Activated CD4-positive, CD25-positive, alpha-beta regulatory T cell treated with anti-CD3 and anti-CD28 coated beads, Interleukin-2, amount 50 U/mL, for 16 hours (primary cell): ENCODE results near the gene CCDC136.

Source experiments
- DNase-seq: peaks from one replicate; pipeline ENCODE4 v3.0.0-alpha.2; 2020; ENCODE audit warnings: low read depth, low spot score

The CCDC136 gene

DNA sequence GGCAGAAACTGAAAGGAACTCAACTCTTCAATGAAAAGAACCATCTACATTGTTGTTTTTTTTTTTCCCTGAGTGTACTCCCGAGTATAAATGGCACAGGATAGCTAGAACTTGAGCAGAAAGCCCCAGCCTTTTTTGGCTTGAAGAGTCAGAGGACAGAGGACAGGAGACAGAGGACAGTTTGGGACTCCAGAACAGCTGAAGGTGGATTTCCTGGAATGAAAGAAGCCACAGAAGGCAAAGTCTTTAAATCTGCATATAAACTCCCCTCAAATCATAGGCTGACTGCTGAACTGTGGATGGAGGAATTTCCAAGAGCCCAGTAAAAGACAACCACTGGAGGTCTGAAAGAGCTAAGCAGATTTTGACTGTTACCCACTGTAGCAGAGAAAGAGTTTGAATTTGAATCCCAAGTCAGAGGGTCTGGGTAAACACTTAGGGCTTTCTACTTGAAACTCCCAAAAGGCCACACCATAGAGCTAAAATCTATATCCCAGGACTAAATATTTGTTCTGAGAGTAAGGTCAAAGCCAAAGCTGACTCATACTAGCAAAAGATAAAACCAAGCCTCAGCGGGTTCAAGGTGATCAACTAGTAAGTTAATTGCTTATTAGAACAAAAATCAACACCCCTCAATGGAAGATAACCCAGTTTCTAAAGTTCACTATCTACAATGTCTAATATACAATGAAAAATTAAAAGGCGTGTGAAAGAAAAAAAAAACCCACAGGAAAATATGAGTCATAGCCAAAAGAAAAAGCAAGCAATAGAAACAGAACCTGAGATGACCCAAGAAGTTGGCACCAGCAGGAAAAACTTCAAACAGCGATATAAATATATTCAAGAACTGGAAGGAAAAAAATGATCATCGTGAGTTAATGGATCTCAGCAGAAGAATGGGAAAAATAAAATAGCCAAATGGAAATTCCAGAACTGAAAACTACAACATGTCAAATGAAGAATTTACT lies 14.3 kb upstream of the CCDC136 start:
- DNase-seq, result no peak

DNA sequence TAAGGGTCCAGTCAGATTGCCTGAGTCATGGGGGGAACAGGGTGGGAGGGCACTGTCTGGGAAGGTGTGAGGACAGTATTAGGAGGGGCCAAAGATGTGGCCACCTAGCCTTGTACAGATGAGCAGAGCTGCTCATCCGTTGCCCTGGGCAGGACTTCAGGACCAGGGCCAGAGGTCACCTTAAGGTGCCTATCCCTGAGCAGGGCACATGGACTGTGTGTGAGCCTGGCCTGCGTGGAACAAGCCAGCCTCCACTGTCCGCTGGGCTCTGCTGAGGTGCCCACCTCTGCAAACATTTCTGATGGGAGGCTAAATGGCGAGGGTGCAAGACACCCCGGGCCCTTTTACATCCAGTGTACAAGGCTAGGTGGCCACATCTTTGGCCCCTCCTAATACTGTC lies 12.8 kb upstream of the CCDC136 start:
- DNase-seq, result no peak

DNA sequence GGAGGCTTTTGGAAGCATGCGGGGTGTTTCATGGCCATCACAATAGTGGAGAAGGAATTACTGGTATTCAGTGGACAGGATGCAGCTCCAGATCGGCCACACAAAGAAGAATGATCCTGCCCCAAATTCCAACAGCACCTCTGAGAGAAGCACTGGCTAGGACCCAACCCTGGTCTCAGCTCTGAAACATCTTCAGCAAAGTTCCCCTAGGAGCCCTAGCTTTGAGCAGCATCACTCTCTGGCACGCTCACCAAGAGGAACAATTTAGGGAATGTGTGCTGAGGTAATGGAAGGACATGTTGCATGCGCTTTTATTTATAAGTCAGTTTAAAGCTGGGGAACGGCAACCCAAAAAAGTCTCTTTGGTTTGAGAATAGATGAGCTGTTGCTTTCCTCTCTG lies 10.6 kb upstream of the CCDC136 start:
- no peak for DNase-seq

DNA sequence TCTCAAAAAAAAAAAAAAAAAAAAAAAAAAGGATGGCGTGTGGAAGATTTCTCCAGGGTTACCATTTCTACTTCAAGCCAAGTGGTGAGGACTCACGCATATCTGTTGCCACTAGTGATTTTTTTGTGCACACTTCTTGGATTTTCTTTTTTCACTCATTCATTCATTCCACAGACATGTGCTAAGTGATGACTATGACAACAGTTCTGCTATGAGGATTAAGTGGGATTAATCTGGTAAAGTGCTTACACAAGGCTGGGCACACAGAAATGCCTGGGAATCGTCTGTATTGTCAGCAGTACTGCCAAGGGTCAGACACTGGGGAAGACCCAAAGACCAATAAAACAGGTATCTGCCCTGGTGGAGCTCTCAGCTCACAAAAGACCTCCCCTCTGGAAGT lies 9.9 kb upstream of the CCDC136 start:
- no peak for DNase-seq

DNA sequence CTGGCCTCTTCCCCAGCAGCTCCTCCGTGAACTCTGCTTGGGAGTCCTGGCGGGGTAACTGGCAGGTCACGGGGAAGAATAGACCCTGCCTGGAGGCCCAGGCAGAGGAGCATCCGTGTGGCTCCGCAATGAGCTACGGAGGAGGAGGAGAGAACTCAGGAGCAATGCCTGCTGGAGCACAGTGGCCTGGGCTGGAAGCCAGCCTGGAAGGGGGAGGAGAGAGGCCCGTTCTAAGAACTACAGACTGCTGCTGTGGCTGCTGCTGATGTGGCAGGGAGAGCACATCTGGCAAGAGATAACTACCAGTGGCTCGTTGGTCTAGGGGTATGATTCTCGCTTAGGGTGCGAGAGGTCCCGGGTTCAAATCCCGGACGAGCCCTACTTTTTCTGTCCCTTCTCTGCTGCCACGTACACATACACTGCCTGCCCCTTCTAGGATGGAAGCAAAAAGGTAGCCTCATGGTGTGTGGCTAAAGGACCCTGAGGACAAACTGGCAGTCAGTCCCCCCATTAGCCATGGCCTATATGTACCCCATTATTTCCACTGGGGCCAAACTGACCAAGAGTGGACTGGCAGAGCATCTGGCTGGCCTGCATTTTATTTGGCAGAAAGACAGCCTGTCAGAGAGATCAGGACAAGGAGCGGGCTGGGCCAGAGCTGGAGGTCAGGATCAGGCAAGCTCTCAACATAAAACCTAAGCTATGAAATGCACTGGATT lies 8.5 kb upstream of the CCDC136 start:
- no peak for DNase-seq

DNA sequence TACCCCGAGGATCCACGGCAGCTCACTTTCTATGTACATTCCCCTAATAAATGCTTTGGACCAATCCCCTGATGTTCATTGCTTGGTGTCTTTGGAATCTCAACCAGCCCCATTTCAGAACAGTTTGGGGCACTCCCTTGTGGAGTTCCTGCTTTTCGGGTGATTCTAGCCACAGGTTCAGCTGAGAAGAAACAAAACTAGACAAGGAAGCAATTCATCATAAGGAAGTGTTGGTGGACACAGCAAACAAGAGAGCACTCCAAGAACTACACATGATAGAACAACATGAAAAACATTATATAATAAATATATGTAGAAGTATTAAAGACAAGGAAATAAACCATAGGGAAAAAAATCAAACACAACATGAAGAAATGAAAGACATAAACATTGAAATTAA lies 6.0 kb upstream of the CCDC136 start:
- DNase-seq, result no peak

DNA sequence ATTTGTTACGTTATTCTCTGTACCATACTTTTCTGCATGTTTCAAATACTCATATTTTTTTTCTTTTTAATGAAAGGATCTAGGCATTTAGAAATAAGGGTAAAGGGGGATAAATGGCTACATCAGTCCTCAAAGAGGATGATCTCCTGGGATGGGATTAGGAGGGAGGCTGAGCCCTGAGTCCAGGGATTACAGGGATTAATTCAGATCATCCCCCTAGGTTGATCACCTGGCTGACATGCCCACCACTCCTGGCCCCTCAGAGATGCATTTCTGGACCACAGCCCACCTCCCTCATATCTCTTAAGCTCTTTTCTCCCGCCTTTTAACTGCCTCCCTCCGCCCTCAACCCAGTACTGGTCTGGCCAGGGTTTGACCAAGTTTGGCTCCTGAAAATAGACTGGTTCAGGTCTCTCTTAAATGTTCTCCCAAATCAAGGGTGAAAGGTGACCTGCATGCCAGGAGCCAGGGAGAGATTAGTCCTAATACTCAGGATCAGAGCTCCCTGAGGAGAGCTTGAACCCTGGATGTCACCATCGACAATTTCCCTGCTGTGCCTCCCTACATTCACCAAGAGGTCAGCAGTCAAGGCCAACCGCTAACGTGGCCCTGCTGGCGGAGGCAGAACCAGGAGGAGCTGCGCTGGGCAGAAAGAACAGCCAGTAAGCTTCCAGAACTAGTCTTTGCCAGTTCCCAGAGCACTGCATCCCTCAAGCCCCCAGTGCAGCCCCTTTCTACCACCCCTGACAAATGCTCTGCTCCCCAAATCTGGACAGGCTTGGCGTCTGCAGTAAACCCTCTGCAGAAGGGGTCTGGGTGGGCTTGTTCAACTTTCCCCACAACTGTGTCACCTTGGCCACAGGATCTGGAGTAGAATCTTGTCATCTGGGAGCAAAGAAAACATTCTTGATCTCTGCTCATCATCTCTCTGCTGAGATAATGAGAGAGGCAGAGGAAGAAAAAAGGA lies 3.0 kb upstream of the CCDC136 start:
- no peak for DNase-seq

DNA sequence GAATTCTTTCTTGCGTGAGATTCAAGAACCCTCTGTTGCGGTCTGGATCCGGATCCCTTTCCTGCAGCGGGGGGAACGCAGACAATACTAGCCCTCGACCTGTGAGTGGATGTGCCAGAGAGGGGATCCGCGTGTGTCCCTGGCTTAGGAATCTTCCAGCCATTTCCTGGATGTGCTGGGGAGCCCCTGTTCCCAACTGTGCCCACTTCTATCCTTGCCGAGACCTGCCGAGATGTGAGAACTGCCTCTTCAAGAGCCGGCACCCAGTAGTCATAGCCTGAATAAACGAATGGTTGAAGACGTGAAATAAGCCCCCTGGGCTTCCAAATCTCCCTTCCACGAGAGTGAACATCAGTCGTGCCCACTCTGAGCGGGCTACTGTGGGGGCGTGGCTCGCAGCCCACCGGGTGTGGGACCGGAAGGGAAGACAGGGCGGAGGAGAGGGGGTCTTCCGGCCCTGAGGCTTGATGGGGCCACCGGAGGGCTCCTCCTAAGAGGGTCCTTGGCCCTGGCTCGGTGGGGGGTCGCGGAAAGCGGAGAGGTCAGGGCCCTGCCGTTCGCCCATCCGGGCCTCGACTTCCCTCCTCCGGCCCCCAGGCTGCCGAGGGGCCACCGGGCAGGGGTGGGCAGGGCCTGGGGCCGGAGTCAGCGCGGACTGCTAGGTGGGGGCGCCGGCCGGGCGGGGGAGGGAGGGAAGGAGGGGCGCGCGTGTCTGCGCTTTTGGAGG lies 1.3 kb upstream of the CCDC136 start:
- no peak for DNase-seq

DNA sequence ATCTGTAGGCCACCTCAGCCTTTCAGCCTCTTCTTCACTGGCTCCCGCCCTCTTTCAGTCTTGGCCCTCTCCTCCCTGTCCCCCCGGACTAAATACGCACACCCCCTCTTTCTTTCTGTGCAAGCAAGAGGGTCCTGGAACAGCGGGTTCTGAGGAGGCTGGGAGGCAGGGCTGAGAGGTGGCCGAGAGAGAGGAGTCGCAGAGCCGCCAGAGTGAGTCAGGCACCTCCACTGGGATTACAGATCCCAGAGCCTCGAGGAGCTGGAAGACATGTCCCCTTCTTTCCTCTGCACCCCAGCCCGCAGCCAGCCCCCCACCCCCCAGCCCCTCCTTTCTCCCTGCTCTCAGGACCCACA lies 182 bp downstream of the CCDC136 start:
- no peak for DNase-seq

DNA sequence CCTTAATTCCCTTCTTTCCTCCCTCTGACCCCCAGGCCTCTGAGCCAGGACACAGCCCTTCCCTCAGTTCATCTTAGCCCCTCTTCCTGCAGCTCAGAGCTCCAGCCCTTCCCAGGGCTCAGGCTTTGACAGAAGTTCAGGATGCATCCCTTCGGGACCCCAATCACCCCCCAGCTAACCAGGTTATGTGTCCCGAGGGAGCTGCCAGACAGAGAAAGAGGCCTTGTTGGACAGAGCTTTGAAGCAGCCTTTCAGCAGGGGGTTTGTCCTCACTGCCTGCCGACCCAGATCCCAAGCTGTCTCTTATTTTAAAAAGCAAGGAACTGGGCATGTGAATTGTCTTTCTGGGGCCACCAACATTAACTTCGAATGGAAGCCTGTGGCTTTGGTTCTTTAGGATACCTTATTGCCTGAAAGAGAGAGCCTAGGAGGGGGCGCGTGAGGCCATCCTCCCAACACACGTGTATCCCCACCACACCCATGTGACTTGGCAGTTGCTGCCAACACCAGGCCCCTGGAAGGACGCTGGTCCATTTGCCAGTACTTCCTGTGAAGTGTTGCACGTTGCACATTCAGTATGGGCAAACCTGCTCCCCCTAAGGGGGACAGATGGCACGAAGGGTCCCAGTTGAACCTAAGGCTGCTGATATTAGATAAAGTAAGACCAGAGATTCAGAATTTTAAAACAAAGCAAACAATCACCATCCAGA lies 858 bp downstream of the CCDC136 start:
- DNase-seq, result no peak

DNA sequence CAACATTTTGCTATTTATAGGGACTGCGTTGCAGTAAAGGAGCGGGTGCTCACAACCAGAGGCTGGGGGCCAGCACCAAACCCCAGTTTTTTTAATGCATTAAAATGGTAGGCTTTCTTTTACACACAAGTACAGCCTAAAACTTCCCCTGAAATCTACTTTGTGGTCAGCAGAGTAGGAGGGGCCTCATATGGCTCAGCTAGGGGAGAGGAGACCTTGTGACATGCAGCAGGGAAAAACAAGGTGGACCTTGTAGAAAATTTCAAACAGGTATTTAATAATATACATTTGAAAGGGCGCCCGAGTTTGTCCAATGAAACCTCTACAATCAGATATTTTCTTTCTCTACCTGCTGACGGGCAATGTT lies 1.4 kb downstream of the CCDC136 start:
- DNase-seq, result no peak

DNA sequence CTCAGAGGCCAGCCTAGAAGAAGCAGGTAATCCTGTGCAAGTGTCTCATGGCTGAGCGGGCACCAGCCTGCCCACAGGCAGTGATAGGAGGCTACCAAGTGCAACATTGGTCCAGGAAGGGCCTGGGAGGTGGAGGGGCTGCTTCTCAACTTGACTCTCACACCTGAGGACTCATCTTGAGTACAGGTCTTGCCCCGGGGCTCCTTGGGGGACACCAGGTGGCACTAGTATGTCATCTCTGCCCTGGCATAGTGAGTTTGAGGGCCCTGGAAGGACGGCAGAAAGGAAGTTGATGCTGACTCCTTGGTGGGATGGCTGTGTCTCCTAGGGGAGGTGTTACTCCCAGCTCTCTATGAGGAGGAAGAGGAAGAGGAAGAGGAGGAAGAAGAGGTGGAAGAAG lies 2.3 kb downstream of the CCDC136 start:
- no peak for DNase-seq

DNA sequence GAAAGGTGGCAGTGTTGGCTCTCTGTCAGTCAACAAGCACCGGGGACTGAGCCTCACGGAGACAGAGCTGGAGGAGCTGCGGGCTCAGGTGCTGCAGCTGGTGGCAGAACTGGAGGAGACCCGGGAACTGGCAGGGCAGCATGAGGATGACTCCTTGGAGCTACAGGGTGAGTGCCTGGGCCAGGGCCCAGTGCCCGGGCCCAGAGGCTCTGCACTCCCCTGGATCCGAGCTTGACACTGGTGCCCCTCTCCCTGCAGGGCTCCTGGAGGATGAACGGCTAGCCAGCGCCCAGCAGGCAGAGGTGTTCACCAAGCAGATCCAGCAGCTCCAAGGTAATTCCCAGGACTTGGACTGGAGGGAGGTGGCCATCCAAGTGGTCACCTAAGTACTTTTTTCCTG lies 2.7 kb downstream of the CCDC136 start:
- no peak for DNase-seq

DNA sequence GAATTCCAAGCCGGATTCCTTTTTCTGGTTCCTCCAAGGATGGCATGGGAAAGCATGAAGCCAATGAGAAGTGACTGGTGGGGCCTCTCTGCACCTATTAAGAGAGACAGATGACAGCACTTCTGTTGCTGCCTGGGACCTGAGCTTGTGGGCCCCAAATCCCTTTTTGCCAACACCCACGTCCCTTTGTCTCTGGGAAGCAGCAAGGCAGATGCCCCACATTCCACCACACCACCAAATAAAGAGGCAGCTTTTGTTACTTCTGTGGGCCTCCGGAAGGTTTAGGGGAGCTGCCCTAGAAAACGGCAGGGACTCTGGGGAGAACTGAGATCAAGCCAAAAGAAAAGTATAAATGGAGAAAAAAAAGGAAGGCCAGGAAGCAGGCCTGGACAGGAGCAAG lies 3.4 kb downstream of the CCDC136 start:
- no peak for DNase-seq

DNA sequence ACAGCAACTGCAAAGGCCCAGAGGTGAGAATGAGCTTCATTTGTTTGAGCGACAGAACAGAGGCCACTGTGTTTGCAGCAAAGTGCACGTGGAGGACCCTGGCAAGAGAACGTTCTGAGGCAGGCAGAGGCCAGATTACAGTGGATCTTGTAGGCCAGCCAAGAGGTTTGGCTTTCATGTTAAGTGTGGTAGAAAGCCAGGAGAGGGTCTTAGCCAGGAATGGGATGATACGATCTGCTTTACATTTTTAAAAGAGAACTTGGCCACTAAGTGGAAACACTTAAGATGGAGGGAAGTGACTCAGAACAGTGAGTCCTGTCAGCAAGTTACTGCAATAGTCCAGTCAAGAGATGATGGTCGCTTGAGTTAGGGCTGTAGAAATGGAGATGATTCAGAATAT lies 4.6 kb downstream of the CCDC136 start:
- no peak for DNase-seq

DNA sequence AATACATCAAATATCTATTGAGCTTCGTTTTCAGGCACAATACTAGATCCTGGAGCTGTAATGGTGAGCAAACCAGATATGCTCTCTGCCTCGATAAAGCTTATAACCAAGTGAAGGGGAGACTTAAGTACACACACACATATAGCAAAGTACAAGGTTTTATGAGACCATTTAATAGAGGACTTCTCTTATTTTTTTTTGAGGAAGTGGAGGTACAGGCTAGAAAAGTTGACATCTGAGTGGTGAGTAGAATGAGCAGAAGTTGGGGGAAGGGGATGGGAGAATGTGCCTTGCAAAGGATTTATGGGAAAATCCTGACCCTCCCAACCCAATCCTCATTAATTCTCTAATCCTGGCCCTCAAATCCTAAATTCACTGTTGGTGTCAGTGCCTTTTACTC lies 7.7 kb downstream of the CCDC136 start:
- no peak for DNase-seq

DNA sequence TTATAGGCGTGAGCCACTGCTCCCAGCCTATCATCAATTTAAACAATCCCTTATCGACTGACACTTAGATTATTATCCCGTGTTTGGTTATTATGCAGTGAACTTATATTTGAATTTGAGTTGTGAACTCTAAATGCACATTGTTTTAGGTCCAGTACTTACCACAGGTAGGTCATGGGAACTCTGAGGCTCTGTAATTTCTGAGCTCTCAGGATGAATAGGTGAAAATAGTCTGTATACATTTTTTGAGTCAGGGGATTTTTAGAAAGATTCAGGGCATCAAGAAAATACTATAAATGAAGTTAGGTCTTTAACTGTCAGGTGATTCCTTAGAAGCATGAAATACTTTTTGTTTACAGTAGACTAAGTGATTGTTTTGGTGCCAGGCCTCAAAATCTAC lies 8.8 kb downstream of the CCDC136 start:
- no peak for DNase-seq

DNA sequence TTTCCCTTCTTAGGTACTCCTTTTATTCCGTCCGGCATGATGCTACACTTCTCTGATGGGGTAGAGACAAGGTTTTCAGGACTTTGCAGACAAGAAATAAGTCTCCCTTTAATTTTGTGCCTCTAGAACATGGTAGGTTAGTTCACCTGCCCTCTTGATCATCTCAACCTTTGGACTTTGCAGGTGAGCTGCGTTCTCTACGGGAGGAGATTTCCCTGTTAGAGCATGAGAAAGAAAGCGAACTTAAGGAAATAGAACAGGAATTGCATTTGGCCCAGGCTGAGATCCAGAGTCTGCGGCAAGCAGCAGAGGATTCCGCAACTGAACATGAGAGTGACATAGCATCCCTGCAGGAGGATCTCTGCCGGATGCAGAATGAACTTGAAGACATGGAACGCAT lies 9.2 kb downstream of the CCDC136 start:
- no peak for DNase-seq

DNA sequence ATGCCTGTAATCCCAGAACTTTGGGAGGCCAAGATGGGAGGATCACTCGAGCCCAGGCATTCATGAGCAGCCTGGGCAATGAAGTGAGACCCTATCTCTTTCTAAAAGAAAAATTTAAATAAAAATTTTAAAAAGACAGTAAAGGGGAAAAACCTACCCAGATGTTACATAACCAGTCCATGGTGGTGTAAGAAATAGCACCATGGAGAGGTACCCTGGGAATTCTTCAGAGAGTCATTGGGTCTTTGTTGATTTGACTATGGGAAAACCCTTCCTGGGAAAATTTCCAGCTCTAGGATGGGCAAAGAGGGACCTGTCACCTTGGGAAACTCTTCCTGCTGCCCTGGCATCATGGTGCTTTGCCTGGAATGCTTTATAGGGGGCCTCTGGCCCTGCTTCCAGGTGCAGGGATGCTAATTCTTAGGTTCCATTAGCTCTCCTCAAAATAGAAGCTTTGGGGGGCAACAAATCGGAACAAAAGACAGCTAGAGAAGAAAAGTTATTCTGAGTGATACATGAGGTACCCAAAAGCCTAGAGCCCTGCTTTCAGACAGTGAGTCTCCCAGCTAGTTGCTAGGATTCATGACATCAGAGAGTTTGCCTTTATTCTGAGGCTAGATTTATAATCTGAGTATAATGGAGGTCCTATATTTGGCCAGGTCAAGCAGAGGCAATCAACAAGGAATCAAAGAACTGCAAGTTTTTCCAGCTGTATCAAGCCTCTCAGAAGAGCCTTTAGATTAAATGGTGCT lies 10.1 kb downstream of the CCDC136 start:
- no peak for DNase-seq

DNA sequence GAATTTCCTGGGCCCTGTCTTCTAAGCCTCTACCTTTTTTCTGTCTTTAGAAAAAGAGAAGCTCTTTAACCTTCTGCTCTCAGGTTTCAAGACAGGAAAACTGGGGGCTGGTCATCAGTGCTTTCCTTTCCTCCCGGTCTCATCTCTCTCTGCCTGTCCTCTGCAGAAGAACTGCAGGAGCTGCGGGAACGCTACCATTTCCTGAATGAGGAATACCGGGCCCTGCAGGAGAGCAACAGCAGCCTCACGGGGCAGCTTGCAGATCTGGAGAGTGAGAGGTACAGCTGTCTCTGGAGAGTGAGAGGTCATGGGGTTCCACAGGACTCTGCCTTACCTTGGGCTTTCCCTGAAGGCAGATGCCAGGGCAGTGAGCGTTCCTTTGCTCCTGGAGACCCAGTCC lies 12.7 kb downstream of the CCDC136 start:
- DNase-seq, result no peak
